NCI-H1417 treated with DMSO at 0.1 percent for 48 hours (cell line): ENCODE results near the gene MGAT3.

ENCODE experiments used
- DNase-seq: peaks from one replicate; lab custom pipeline; 2025; lab: John Stamatoyannopoulos, UW

The MGAT3 gene

GRCh38 chr22:39530116-39530515 lies 73.3 kb downstream of the MGAT3 start:
- no peak for DNase-seq

- DNase-seq: no peak
Measured at GRCh38 chr22:39530692-39531331, 74.0 kb downstream of the MGAT3 start.

- DNase-seq: peak; percentile 94
Measured at GRCh38 chr22:39532215-39533073, 75.6 kb downstream of the MGAT3 start, which contains the start of gene RPS19BP1. Gene RPS19BP1 (minus strand): TSS chr22:39532748. CDS start chr22:39532738, 10 bp downstream.

- no peak for DNase-seq
Measured at GRCh38 chr22:39534092-39534506, 77.3 kb downstream of the MGAT3 start.

- no peak for DNase-seq
Measured at GRCh38 chr22:39534591-39535356, 78.0 kb downstream of the MGAT3 start.

GRCh38 chr22:39535357-39535725 lies 78.5 kb downstream of the MGAT3 start:
- DNase-seq: no peak

GRCh38 chr22:39535831-39536449 lies 79.1 kb downstream of the MGAT3 start:
- DNase-seq: no peak

- no peak for DNase-seq
Measured at GRCh38 chr22:39536711-39537110, 79.9 kb downstream of the MGAT3 start.

- no peak for DNase-seq
Measured at GRCh38 chr22:39537975-39538374, 81.2 kb downstream of the MGAT3 start.
